Central memory CD4-positive, alpha-beta T cell (primary cell): ENCODE results near the gene DNAAF2.
"Not testable (repeated sequence)": the region's sequence is repeated elsewhere in the genome, so short reads cannot be mapped to it uniquely, and the experiment has no call there.

Experiments used
- DNase-seq: peaks from one replicate; pipeline ENCODE4 v3.0.0; 2022
- total RNA-seq, 3 experiments: gene quantifications; one replicate each; lab custom pipeline; 2026; lab: John Stamatoyannopoulos, UW

The DNAAF2 gene
- 20.7 to 90.3 (median 41.4) reads per million in 3 experiments for total RNA-seq

GRCh38 chr14:49634547-49635334 is at the start of gene DNAAF2:
Gene DNAAF2, minus strand, starts transcription at chr14:49635244. Its CDS starts 95 bp downstream, at chr14:49635149.
- DNase-seq = peak; percentile 81

- no peak for DNase-seq
Observed at GRCh38 chr14:49679271-49679670, 44.2 kb upstream of the DNAAF2 start.

- no peak for DNase-seq
Observed at GRCh38 chr14:49677643-49678042, 42.6 kb upstream of the DNAAF2 start.

GRCh38 chr14:49673586-49673985 is 38.5 kb upstream of the DNAAF2 start:
- DNase-seq = no peak

- DNase-seq = no peak
Observed at GRCh38 chr14:49670475-49670874, 35.4 kb upstream of the DNAAF2 start.

- DNase-seq = no peak
Observed at GRCh38 chr14:49659526-49660455, 24.7 kb upstream of the DNAAF2 start.

GRCh38 chr14:49657500-49657899 is 22.5 kb upstream of the DNAAF2 start:
- not testable (repeated sequence) for DNase-seq

GRCh38 chr14:49654511-49654910 is 19.5 kb upstream of the DNAAF2 start:
- DNase-seq = no peak

GRCh38 chr14:49653508-49653907 is 18.5 kb upstream of the DNAAF2 start:
- no peak for DNase-seq

GRCh38 chr14:49642163-49642562 is 7.1 kb upstream of the DNAAF2 start:
- DNase-seq = no peak

- DNase-seq = no peak
Observed at GRCh38 chr14:49641697-49642129, 6.7 kb upstream of the DNAAF2 start.

GRCh38 chr14:49640540-49641417 is 5.7 kb upstream of the DNAAF2 start:
- no peak for DNase-seq

GRCh38 chr14:49637534-49638078 is 2.6 kb upstream of the DNAAF2 start:
- no peak for DNase-seq

- DNase-seq = no peak
Observed at GRCh38 chr14:49636866-49637265, 1.8 kb upstream of the DNAAF2 start.

- peak; percentile 94 for DNase-seq
Observed at GRCh38 chr14:49633640-49634546, 1.2 kb downstream of the DNAAF2 start.

- peak; percentile 37 for DNase-seq
Observed at GRCh38 chr14:49623941-49624839, 10.9 kb downstream of the DNAAF2 start.

GRCh38 chr14:49623387-49623786 is 11.7 kb downstream of the DNAAF2 start:
- no peak for DNase-seq

- no peak for DNase-seq
Observed at GRCh38 chr14:49622022-49622607, 12.9 kb downstream of the DNAAF2 start.

- no peak for DNase-seq
Observed at GRCh38 chr14:49621114-49621881, 13.7 kb downstream of the DNAAF2 start.
